Right kidney (tissue), 1 donor: Measurements from ENCODE around the gene CCNY.

ENCODE experiments used
- DNase-seq: peaks from one replicate; pipeline ENCODE4 v3.0.0-alpha.2; 2016

CCNY gene

GRCh38 chr10:35453855-35454532, 117.7 kb downstream of the CCNY start:
- DNase-seq: no peak

GRCh38 chr10:35456153-35456720, 119.9 kb downstream of the CCNY start:
- no peak for DNase-seq

GRCh38 chr10:35456784-35457183, 120.5 kb downstream of the CCNY start:
- no peak for DNase-seq

- no peak for DNase-seq
These were observed 122.5 kb downstream of the CCNY start for GRCh38 chr10:35458500-35459448.

- no peak for DNase-seq
These were observed 123.1 kb downstream of the CCNY start for GRCh38 chr10:35459449-35459847.

GRCh38 chr10:35460852-35461460, 124.6 kb downstream of the CCNY start:
- no peak for DNase-seq

- no peak for DNase-seq
These were observed 126.2 kb downstream of the CCNY start for GRCh38 chr10:35462491-35462934.

GRCh38 chr10:35463105-35463867, 127.0 kb downstream of the CCNY start:
- DNase-seq: no peak

GRCh38 chr10:35463878-35464277, 127.6 kb downstream of the CCNY start:
- no peak for DNase-seq

- no peak for DNase-seq
These were observed 128.6 kb downstream of the CCNY start for GRCh38 chr10:35464825-35465456.

GRCh38 chr10:35465673-35466072, 129.4 kb downstream of the CCNY start:
- DNase-seq: no peak

- no peak for DNase-seq
These were observed 129.9 kb downstream of the CCNY start for GRCh38 chr10:35466170-35466569.

GRCh38 chr10:35466661-35467060, 130.4 kb downstream of the CCNY start:
- no peak for DNase-seq

- no peak for DNase-seq
These were observed 130.9 kb downstream of the CCNY start for GRCh38 chr10:35467186-35467585.

- DNase-seq: no peak
These were observed 134.1 kb downstream of the CCNY start for GRCh38 chr10:35470248-35470924.

GRCh38 chr10:35470925-35471315, 134.6 kb downstream of the CCNY start:
- no peak for DNase-seq

- no peak for DNase-seq
These were observed 135.1 kb downstream of the CCNY start for GRCh38 chr10:35471435-35471834.

GRCh38 chr10:35480142-35480541, 143.8 kb downstream of the CCNY start:
- DNase-seq: no peak

- DNase-seq: no peak
These were observed 145.1 kb downstream of the CCNY start for GRCh38 chr10:35481413-35481812.

- no peak for DNase-seq
These were observed 150.1 kb downstream of the CCNY start for GRCh38 chr10:35486297-35486990.
